Measurements from ENCODE around the gene NUCB1.

- no peak for TF ChIP-seq CTCF (IDR thresholded peaks at IDR 0.05; ENCODE audit: low read depth, low read length)
- no peak for TF ChIP-seq EZH2phosphoT487 (IDR thresholded peaks at IDR 0.05; ENCODE audit: low read depth)
These were observed 66.6 kb downstream of the NUCB1 start for GRCh38 chr19:48966541-48967345.
